ENCODE results near the gene MAP3K13.

- TF ChIP-seq, protein P1, sequence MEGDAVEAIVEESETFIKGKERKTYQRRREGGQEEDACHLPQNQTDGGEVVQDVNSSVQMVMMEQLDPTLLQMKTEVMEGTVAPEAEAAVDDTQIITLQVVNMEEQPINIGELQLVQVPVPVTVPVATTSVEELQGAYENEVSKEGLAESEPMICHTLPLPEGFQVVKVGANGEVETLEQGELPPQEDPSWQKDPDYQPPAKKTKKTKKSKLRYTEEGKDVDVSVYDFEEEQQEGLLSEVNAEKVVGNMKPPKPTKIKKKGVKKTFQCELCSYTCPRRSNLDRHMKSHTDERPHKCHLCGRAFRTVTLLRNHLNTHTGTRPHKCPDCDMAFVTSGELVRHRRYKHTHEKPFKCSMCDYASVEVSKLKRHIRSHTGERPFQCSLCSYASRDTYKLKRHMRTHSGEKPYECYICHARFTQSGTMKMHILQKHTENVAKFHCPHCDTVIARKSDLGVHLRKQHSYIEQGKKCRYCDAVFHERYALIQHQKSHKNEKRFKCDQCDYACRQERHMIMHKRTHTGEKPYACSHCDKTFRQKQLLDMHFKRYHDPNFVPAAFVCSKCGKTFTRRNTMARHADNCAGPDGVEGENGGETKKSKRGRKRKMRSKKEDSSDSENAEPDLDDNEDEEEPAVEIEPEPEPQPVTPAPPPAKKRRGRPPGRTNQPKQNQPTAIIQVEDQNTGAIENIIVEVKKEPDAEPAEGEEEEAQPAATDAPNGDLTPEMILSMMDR (IDR thresholded peaks at IDR 0.05; ENCODE audit: insufficient read depth, low read depth, low read length), result no peak
- no peak for TF ChIP-seq EZH2 (IDR thresholded peaks at IDR 0.05; ENCODE audit: insufficient read depth, low read length)
Measured at GRCh38 chr3:185350841-185351240, 12.1 kb upstream of the MAP3K13 start.

All from astrocyte (in vitro differentiated cells and primary cell).